Endothelial cell of umbilical vein (primary cell): ENCODE data around the gene CPED1. TPM values are rescaled to one million over a fixed set of nuclear protein-coding genes. Genes with fewer than 3 reads are reported as not detected.
"Not testable (repeated sequence)": the region's sequence is repeated elsewhere in the genome, so short reads cannot be mapped to it uniquely, and the experiment has no call there.

Experiments used
- BruUV-seq: library from RNA; stranded (reverse); fragments of 400-500 nt; replicated peaks from 2 replicates; lab custom pipeline; 2021; lab: Mats Ljungman, UMichigan
- CTCF ChIA-PET: fragments of 300-600, 350-600 bp; sonication (Branson Sonifier 250); formaldehyde crosslinking; loops from one replicate; lab custom pipeline; 2021; ENCODE audit warnings: antibody characterized with exemption, inconsistent platforms; lab: Charles Lee
- POLR2A ChIA-PET: fragments of 300-600, 350-600 bp; sonication (Branson Sonifier 250); formaldehyde crosslinking; loops from one replicate; lab custom pipeline; 2021; ENCODE audit warnings: antibody characterized with exemption, inconsistent platforms; lab: Charles Lee
- DNase-seq: peaks from one replicate; pipeline ENCODE4 v3.0.0-alpha.2; 2011; ENCODE audit warnings: low read depth, low spot score
- FAIRE-seq: peaks from 2 replicates; lab custom pipeline; 2011; peaks lifted over from hg19 to GRCh38; lab: Jason Lieb, UNC
- H2AFZ ChIP-seq: 2 replicates; pipeline ENCODE4 v1.6.0; 2012; ENCODE audit warnings: low read depth, low read length, control low read depth, inconsistent platforms
- H3K27ac ChIP-seq: 2 replicates; pipeline ENCODE4 v1.5.1; 2011; ENCODE audit warnings: low read depth, mild to moderate bottlenecking, control low read depth, low read length, moderate library complexity; ENCODE audit not compliant: insufficient read depth
- H3K27me3 ChIP-seq, 2 experiments: 2 replicates each; pipeline versions ENCODE4 v1.6.0 to v1.6.1; 2011; ENCODE audit warnings: low read length in 2 of 2, mixed read lengths in 1 of 2; ENCODE audit not compliant: control insufficient read depth in 2 of 2, insufficient read depth in 2 of 2
- H3K36me3 ChIP-seq, 2 experiments: 2 replicates in 1 of 2; 3 replicates in 1 of 2; pipeline ENCODE4 v1.5.1; 2011; ENCODE audit warnings: low read length in 2 of 2, mild to moderate bottlenecking in 1 of 2, moderate library complexity in 1 of 2; ENCODE audit not compliant: control insufficient read depth in 2 of 2, insufficient read depth in 2 of 2; ENCODE audit errors: extremely low read depth in 1 of 2
- H3K4me1 ChIP-seq: 3 replicates; pipeline ENCODE4 v1.5.1; 2011; ENCODE audit warnings: mild to moderate bottlenecking, low read length; ENCODE audit not compliant: control insufficient read depth, insufficient read depth; ENCODE audit errors: extremely low read depth
- H3K4me2 ChIP-seq: 2 replicates; pipeline ENCODE4 v1.6.1; 2011; ENCODE audit warnings: low read length, control low read depth, mixed read lengths; ENCODE audit not compliant: insufficient read depth
- H3K4me3 ChIP-seq, 3 experiments: fragments of 200-600 bp in 1 of 3; sonication (generic), shearing (Covaris generic) in 1 of 3; replicated peaks in 1 of 3; 2 replicates each; pipeline ENCODE4 v1.5.1; 2011 to 2016; ENCODE audit warnings: control low read depth in 3 of 3, low read length in 3 of 3, mild to moderate bottlenecking in 2 of 3, inconsistent platforms in 1 of 3, low read depth in 1 of 3, moderate library complexity in 1 of 3; ENCODE audit not compliant: insufficient read depth in 1 of 3
- H3K79me2 ChIP-seq: 2 replicates; pipeline ENCODE4 v1.6.0; 2012; ENCODE audit warnings: low read length, inconsistent platforms; ENCODE audit not compliant: control insufficient read depth, insufficient read depth
- H3K9ac ChIP-seq: replicated peaks from 2 replicates; pipeline ENCODE3; 2011; ENCODE audit warnings: low read length, control low read depth; ENCODE audit not compliant: insufficient read depth; ENCODE audit errors: extremely low read depth
- H3K9me1 ChIP-seq: replicated peaks from 3 replicates; pipeline ENCODE4 v1.6.0; 2011; ENCODE audit warnings: mild to moderate bottlenecking, low read length; ENCODE audit not compliant: control insufficient read depth, insufficient read depth; ENCODE audit errors: extremely low read depth
- H3K9me3 ChIP-seq: replicated peaks from 2 replicates; pipeline ENCODE4 v1.5.1; 2012; ENCODE audit warnings: low read length, inconsistent platforms; ENCODE audit not compliant: control insufficient read depth, insufficient read depth
- H4K20me1 ChIP-seq: replicated peaks from 2 replicates; pipeline ENCODE3; 2011; ENCODE audit warnings: mild to moderate bottlenecking, low read length; ENCODE audit not compliant: control insufficient read depth, insufficient read depth; ENCODE audit errors: extremely low read depth
- EZH2 ChIP-seq: IDR thresholded peaks from 2 replicates; pipeline ENCODE4 v1.6.1; 2012; ENCODE audit warnings: borderline replicate concordance, low read depth, mild to moderate bottlenecking, moderate library complexity, low read length, inconsistent platforms; ENCODE audit not compliant: severe bottlenecking
- FOS ChIP-seq: IDR thresholded peaks from 2 replicates; pipeline ENCODE4 v1.6.1; 2011; ENCODE audit warnings: mild to moderate bottlenecking, low read length, moderate library complexity, borderline replicate concordance; ENCODE audit not compliant: insufficient read depth
- GATA2 ChIP-seq: IDR thresholded peaks from 2 replicates; pipeline ENCODE4 v1.7.0; 2011; ENCODE audit warnings: low read depth, mild to moderate bottlenecking, moderate library complexity, mixed read lengths, low read length; ENCODE audit not compliant: insufficient read length, insufficient read depth
- JUN ChIP-seq: IDR thresholded peaks from 2 replicates; pipeline ENCODE4 v1.6.1; 2011; ENCODE audit warnings: borderline replicate concordance, low read depth; ENCODE audit not compliant: insufficient read length, insufficient read depth
- MYC ChIP-seq: IDR thresholded peaks from one replicate; pipeline ENCODE4 v1.6.1; 2011; ENCODE audit warnings: mild to moderate bottlenecking, low read depth, low read length
- POLR2A ChIP-seq: IDR thresholded peaks from 2 replicates; pipeline ENCODE4 v1.6.1; 2012; ENCODE audit warnings: low read depth, mild to moderate bottlenecking, control low read depth, low read length
- POLR2AphosphoS5 ChIP-seq: IDR thresholded peaks from 2 replicates; pipeline ENCODE4 v1.6.1; 2012; ENCODE audit warnings: low read depth, mild to moderate bottlenecking, control low read depth, low read length, moderate library complexity; ENCODE audit not compliant: insufficient read depth
- dilution Hi-C: fragments of 300-500 bp; cut with MboI; formaldehyde crosslinking; loops from one replicate; pipeline ENCODE4 v1.15.0; 2019; ENCODE audit warnings: low sequenced_read_pairs; ENCODE audit not compliant: extremely low pct_ligation_motif_present
- intact Hi-C: fragments of 100-400 bp; cut with micrococcal nuclease; formaldehyde crosslinking; loops from one replicate; pipeline ENCODE4 v1.10.0; 2022
- polyA plus RNA-seq, 4 experiments: library from polyadenylated mRNA; depleted of rRNA in 3 of 4; stranded (reverse) in 3 of 4; unstranded in 1 of 4; fragments of >200 nt; gene quantifications; 2 replicates each; pipeline versions ENCODE4 v1.2.1 to v1.2.3, GENCODE V29; 2011 to 2012; ENCODE audit warnings: missing spikeins in 1 of 4
- total RNA-seq: library from RNA; stranded (reverse); gene quantifications from 2 replicates; pipeline ENCODE4 v1.2.3, GENCODE V29; 2021
- TF ChIP-seq, protein P1 (sequence below), 2 donors: IDR thresholded peaks; 1 replicate in 1 of 2; 2 replicates in 1 of 2; pipeline ENCODE4 v1.5.1; 2011; ENCODE audit warnings: low read length in 2 of 2, mild to moderate bottlenecking in 2 of 2, moderate library complexity in 2 of 2, control low read depth in 1 of 2, inconsistent platforms in 1 of 2, low read depth in 1 of 2; ENCODE audit not compliant: insufficient read depth in 1 of 2; ENCODE audit errors: extremely low read depth in 1 of 2
- TF ChIP-seq, protein P2 (sequence below): IDR thresholded peaks from 2 replicates; pipeline ENCODE4 v1.6.1; 2011; ENCODE audit not compliant: insufficient read depth, insufficient read length

Gene CPED1
- total and polyA plus RNA-seq, 2 donors (not counting 3 experiments of a cell fraction or from before 2014, with no cell fraction given): 0.22 to 3.0 TPM

DNA sequence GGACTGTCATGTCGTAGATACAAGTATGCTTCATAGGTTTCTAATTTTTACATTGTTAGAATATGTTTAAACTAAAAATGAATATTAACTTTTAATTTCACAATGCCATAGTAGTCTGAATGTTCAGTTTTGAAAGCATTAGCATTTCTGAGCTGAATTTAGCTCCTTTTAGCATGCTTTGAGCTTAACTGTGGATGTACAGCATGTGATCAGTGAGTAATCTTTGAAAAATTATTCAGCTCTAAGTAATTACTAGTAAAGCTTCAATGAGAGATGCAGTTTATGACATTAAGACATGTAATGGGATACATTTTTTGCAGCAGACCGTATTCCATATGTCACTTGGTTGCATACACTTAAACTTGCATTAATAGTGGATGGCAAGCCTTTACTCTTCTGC lies 226.1 kb downstream of the CPED1 start:
- H3K9me3 ChIP-seq: no peaks in the 10 kb centered on the region
- no peaks in the 10 kb centered on the region for H3K4me1 ChIP-seq
- POLR2A ChIA-PET: no interaction called here
- DNase-seq: no peak
- H4K20me1 ChIP-seq: no peaks in the 10 kb centered on the region
- no peak overlapping the region for H2AFZ ChIP-seq
- intact Hi-C loops: no loop called here
- H3K9me1 ChIP-seq: no peaks in the 10 kb centered on the region
- TF ChIP-seq MYC (no peak), JUN (no peak), FOS (no peak), GATA2 (no peak)
- no peak overlapping the region for H3K27ac ChIP-seq
- no peak for FAIRE-seq
- dilution Hi-C loops: no loop called here
- no peaks in the 10 kb centered on the region for H3K27me3 ChIP-seq
- H3K36me3 ChIP-seq: no peaks in the 10 kb centered on the region
- H3K9ac ChIP-seq: no peak overlapping the region
- no peak overlapping the region for H3K4me2 ChIP-seq
- H3K4me3 ChIP-seq: no peak overlapping the region
- no TSS peak for BruUV-seq
- CTCF ChIA-PET: no interaction called here
- no peaks in the 10 kb centered on the region for H3K79me2 ChIP-seq

DNA sequence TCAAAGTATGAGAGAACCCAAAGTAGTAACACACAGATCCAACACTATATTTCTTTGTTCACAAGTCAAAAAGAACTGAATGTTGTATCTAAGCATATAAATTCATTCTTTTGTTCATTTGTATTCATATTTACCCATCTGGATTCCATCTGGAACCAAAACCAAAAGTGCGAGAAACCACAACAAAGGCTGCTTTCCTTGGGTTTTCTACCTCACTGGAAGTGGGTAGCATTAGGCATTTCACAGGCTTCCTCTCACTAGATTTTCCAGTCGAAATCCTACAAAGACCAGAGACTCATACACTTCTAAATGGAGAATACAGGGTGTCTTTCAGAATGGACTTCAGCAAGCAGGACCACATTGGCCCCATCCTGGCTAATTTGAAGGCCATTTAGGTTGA lies 230.5 kb downstream of the CPED1 start:
- BruUV-seq: no TSS peak
- Histone ChIP-seq H3K9me1 (no peaks in the 10 kb centered on the region), H3K4me1 (no peaks in the 10 kb centered on the region), H3K4me2 (no peak overlapping the region), H3K36me3 (no peaks in the 10 kb centered on the region), H3K4me3 (no peak overlapping the region), H3K9me3 (no peaks in the 10 kb centered on the region), H3K27me3 (no peaks in the 10 kb centered on the region), H3K9ac (no peak overlapping the region), H3K79me2 (no peaks in the 10 kb centered on the region), H2AFZ (no peak overlapping the region), H3K27ac (no peak overlapping the region), H4K20me1 (no peaks in the 10 kb centered on the region)
- DNase-seq: no peak
- CTCF ChIA-PET: interaction anchor here (1.5 kb wide), 1 partner anchor 14 kb away, joined by 6 read pairs; no protein-coding TSS in a partner anchor
- TF ChIP-seq MYC (no peak), GATA2 (no peak), JUN (no peak), FOS (no peak), EZH2 (no peak), POLR2AphosphoS5 (no peak), POLR2A (no peak)
- TF ChIP-seq, protein P1, sequence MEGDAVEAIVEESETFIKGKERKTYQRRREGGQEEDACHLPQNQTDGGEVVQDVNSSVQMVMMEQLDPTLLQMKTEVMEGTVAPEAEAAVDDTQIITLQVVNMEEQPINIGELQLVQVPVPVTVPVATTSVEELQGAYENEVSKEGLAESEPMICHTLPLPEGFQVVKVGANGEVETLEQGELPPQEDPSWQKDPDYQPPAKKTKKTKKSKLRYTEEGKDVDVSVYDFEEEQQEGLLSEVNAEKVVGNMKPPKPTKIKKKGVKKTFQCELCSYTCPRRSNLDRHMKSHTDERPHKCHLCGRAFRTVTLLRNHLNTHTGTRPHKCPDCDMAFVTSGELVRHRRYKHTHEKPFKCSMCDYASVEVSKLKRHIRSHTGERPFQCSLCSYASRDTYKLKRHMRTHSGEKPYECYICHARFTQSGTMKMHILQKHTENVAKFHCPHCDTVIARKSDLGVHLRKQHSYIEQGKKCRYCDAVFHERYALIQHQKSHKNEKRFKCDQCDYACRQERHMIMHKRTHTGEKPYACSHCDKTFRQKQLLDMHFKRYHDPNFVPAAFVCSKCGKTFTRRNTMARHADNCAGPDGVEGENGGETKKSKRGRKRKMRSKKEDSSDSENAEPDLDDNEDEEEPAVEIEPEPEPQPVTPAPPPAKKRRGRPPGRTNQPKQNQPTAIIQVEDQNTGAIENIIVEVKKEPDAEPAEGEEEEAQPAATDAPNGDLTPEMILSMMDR (IDR thresholded peaks at IDR 0.05; ENCODE audit: extremely low read depth in 1 of 2, insufficient read depth in 1 of 2, low read depth in 1 of 2, low read length in 2 of 2): no peak
- TF ChIP-seq, protein P2, sequence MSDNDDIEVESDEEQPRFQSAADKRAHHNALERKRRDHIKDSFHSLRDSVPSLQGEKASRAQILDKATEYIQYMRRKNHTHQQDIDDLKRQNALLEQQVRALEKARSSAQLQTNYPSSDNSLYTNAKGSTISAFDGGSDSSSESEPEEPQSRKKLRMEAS: no peak
- intact Hi-C loops (no loop called here), dilution Hi-C loops (no loop called here)
- POLR2A ChIA-PET: no interaction called here
- no peak for FAIRE-seq

DNA sequence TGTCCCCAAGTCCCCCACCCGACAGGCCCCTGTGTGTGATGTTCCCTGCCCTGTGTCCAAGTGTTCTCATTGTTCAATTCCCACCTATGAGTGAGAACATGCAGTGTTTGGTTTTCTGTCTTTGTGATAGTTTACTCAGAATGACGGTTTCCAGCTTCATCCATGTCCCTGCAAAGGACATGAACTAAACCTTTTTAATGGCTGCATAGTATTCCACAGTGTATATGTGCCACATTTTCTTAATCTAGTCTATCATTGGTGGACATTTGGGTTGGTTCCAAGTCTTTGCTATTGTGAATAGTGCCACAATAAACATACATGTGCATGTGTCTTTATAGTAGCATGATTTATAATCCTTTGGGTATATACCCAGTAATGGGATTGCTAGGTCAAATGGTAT lies 232.6 kb downstream of the CPED1 start:
- H3K9ac ChIP-seq, H3K4me3 ChIP-seq, intact Hi-C loops, H3K4me2 ChIP-seq, FAIRE-seq, dilution Hi-C loops, H4K20me1 ChIP-seq, H2AFZ ChIP-seq, H3K36me3 ChIP-seq, H3K27me3 ChIP-seq, BruUV-seq, DNase-seq, H3K9me3 ChIP-seq, H3K9me1 ChIP-seq, CTCF ChIA-PET, H3K79me2 ChIP-seq, H3K4me1 ChIP-seq, POLR2A ChIA-PET, H3K27ac ChIP-seq: not testable (repeated sequence)
